ENCODE results near the gene IDE.

DNA sequence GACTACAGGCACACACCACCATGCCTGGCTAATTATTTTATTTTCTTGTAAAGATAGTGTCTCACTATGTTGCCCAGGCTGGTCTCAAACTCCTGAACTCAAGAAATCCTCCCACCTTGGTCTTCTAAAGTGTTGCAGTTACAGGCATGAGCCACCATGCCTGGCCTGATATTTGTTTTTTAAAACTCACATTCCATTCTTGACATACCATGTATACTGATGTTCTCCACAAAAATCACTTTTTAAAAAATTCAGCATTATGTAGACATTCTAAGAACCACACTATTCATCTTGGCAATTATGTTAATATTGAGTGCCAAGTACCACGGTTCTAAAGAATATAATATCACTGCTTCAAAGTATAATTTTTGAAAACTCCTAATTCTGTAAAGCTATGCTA is 43.5 kb downstream of the IDE start:
- TF ChIP-seq, protein P1, sequence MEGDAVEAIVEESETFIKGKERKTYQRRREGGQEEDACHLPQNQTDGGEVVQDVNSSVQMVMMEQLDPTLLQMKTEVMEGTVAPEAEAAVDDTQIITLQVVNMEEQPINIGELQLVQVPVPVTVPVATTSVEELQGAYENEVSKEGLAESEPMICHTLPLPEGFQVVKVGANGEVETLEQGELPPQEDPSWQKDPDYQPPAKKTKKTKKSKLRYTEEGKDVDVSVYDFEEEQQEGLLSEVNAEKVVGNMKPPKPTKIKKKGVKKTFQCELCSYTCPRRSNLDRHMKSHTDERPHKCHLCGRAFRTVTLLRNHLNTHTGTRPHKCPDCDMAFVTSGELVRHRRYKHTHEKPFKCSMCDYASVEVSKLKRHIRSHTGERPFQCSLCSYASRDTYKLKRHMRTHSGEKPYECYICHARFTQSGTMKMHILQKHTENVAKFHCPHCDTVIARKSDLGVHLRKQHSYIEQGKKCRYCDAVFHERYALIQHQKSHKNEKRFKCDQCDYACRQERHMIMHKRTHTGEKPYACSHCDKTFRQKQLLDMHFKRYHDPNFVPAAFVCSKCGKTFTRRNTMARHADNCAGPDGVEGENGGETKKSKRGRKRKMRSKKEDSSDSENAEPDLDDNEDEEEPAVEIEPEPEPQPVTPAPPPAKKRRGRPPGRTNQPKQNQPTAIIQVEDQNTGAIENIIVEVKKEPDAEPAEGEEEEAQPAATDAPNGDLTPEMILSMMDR (IDR thresholded peaks at IDR 0.05) = no peak
- no peak for TF ChIP-seq POLR2A (IDR thresholded peaks at IDR 0.05)
